Retinal pigment epithelial cell (primary cell): Measurements from ENCODE around the gene SH2D6.

Source experiments
- DNase-seq: peaks from one replicate; pipeline ENCODE4 v3.0.0-alpha.2; 2010; ENCODE audit warnings: low read depth
- H3K4me3 ChIP-seq: 2 replicates; pipeline ENCODE4 v1.5.1; 2011; ENCODE audit warnings: mild to moderate bottlenecking, low read length, control low read depth, moderate library complexity
- CTCF ChIP-seq: conservative IDR thresholded peaks from 2 replicates; pipeline ENCODE4 v1.5.1; 2011; ENCODE audit warnings: low read depth, low read length, control low read depth, inconsistent platforms

The SH2D6 gene

GRCh38 chr2:85423525-85423924 lies 5.0 kb downstream of the SH2D6 start:
- no peak for TF ChIP-seq CTCF
- DNase-seq = no peak
- H3K4me3 ChIP-seq = no peak overlapping the region

GRCh38 chr2:85425588-85425987 lies 7.1 kb downstream of the SH2D6 start:
- no peak for DNase-seq
- no peak for TF ChIP-seq CTCF
- H3K4me3 ChIP-seq = no peak overlapping the region

GRCh38 chr2:85427300-85427835 lies 8.9 kb downstream of the SH2D6 start:
- TF ChIP-seq CTCF = no peak
- no peak overlapping the region for H3K4me3 ChIP-seq
- no peak for DNase-seq

GRCh38 chr2:85428343-85428881 lies 9.9 kb downstream of the SH2D6 start:
- H3K4me3 ChIP-seq = no peak overlapping the region
- no peak for DNase-seq
- TF ChIP-seq CTCF = no peak

- DNase-seq = no peak
- H3K4me3 ChIP-seq = no peak overlapping the region
- no peak for TF ChIP-seq CTCF
These were observed 10.9 kb downstream of the SH2D6 start for GRCh38 chr2:85429213-85429923.

- no peak for TF ChIP-seq CTCF
These were observed 11.4 kb downstream of the SH2D6 start for GRCh38 chr2:85429924-85430289.

GRCh38 chr2:85430752-85431569 lies 12.4 kb downstream of the SH2D6 start:
- H3K4me3 ChIP-seq = no peak overlapping the region
- no peak for DNase-seq
- TF ChIP-seq CTCF = no peak

More at GRCh38 chr2:85429924-85430289, 11.4 kb downstream of the SH2D6 start:
- no peak for DNase-seq
- H3K4me3 ChIP-seq = no peak overlapping the region
